Right atrium auricular region (tissue), 2 donors: Measurements from ENCODE around the gene BZW2. TPM values are rescaled to one million over a fixed set of nuclear protein-coding genes. Genes with fewer than 3 reads are reported as not detected.

Experiments used
- DNase-seq: peaks from one replicate; pipeline ENCODE4 v3.0.0-alpha.2; 2019; ENCODE audit warnings: low spot score
- H3K27ac ChIP-seq, 2 donors: fragments of 200-600 bp; sonication (generic); 1 replicate in 1 of 2; 2 replicates in 1 of 2; pipeline ENCODE4 v1.5.1; 2016 to 2019
- H3K27me3 ChIP-seq, 2 donors: fragments of 200-600 bp; sonication (generic); one replicate each; pipeline versions ENCODE4 v1.5.1 to v1.6.0; 2017 to 2019
- H3K36me3 ChIP-seq: fragments of 200-600 bp; sonication (generic); one replicate; pipeline ENCODE4 v1.5.1; 2016
- H3K4me1 ChIP-seq, 2 donors: fragments of 200-600 bp; sonication (generic); one replicate each; pipeline versions ENCODE4 v1.5.1 to v1.6.0; 2017 to 2019
- H3K4me3 ChIP-seq, 2 donors: fragments of 200-600 bp; sonication (generic); 1 replicate in 1 of 2; 2 replicates in 1 of 2; pipeline ENCODE4 v1.5.1; 2017 to 2019; ENCODE audit warnings: mild to moderate bottlenecking in 1 of 2, moderate library complexity in 1 of 2
- H3K9me3 ChIP-seq, 2 donors: fragments of 200-600 bp; sonication (generic); one replicate each; pipeline ENCODE4 v1.5.1; 2019
- total RNA-seq, 2 donors: library from RNA; depleted of rRNA; stranded (reverse); fragments of >200 nt; gene quantifications; one replicate each; pipeline ENCODE4 v1.1.0, GENCODE V29; 2016
- TF ChIP-seq, protein P1 (sequence below), 2 donors: fragments of 200-600 bp; sonication (generic); IDR thresholded peaks; one replicate each; pipeline ENCODE4 v1.5.1; 2019; ENCODE audit warnings: antibody characterized with exemption in 2 of 2

The BZW2 gene
- total RNA-seq, 2 donors from 2014 or later: 206 to 292 TPM

DNA sequence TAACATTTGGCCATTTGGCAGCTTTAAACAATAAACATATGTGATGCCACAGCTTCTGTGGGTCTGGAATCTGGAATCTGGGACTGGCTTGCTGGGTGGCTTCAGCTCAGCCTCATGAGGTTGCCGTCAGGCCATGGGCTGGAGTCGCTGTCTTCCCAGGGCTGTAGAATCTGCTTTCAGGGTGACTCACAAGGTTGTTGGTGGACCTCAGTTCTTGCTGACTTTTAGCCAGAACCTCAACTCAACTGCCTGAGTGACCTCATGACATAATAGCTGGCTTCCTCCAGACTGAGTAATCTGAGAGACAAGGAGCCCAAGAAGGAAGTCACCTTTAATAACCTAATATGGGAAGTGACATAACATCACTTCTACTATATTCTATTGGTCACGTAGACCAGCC lies 63.0 kb downstream of the BZW2 start:
- no peak for DNase-seq
- H3K9me3 ChIP-seq: no peaks in the 10 kb centered on the region
- H3K4me1 ChIP-seq: no peaks in the 10 kb centered on the region
- no peak overlapping the region for H3K4me3 ChIP-seq
- TF ChIP-seq, protein P1, sequence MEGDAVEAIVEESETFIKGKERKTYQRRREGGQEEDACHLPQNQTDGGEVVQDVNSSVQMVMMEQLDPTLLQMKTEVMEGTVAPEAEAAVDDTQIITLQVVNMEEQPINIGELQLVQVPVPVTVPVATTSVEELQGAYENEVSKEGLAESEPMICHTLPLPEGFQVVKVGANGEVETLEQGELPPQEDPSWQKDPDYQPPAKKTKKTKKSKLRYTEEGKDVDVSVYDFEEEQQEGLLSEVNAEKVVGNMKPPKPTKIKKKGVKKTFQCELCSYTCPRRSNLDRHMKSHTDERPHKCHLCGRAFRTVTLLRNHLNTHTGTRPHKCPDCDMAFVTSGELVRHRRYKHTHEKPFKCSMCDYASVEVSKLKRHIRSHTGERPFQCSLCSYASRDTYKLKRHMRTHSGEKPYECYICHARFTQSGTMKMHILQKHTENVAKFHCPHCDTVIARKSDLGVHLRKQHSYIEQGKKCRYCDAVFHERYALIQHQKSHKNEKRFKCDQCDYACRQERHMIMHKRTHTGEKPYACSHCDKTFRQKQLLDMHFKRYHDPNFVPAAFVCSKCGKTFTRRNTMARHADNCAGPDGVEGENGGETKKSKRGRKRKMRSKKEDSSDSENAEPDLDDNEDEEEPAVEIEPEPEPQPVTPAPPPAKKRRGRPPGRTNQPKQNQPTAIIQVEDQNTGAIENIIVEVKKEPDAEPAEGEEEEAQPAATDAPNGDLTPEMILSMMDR (IDR thresholded peaks at IDR 0.05): no peak
- H3K27ac ChIP-seq: no peak overlapping the region
- H3K36me3 ChIP-seq: peaks cover 38% of the 10 kb centered on the region
- H3K27me3 ChIP-seq: no peaks in the 10 kb centered on the region

DNA sequence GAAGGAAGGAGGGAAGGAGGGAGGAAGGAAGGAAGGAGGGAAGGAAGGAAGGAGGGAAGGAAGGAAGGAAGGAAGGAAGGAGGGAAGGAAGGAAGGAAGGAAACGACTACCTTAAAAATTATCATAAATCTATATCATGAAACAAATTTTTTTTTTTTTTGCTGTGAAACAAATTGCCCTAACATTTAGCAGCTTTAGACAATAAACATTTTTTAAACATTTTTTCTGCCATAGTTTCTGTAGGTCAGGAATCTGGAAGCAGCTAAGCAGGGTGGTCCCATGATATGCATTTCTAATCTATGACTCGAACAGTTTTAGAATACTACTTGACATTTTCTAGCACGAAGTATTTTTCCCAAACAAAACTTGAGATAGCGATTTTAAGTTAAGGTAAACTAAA lies 64.7 kb downstream of the BZW2 start:
- Histone ChIP-seq H3K4me3 (no peak overlapping the region), H3K27me3 (no peaks in the 10 kb centered on the region), H3K9me3 (no peaks in the 10 kb centered on the region), H3K27ac (no peak overlapping the region), H3K4me1 (no peaks in the 10 kb centered on the region), H3K36me3 (peaks cover 23% of the 10 kb centered on the region)
- TF ChIP-seq, protein P1 (IDR thresholded peaks at IDR 0.05): no peak
- no peak for DNase-seq

DNA sequence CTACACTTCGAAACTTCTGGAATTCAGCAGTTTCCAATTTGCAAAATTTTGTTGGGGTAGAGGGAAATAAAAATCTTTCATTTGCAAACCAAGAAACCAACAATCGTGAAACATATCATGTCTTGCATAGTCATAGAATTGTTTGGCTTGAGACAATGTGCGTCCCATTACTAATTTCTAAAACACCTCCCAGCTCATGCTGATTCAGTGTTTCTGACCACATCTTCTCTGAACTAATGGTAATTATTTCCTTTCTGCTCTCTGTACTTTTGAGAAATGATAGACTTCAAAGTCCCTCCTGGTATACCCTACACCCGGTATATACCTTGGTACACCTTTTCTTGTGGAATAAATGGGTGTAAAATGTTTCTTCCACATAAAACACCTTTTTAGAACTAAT lies 65.7 kb downstream of the BZW2 start:
- TF ChIP-seq, protein P1 (IDR thresholded peaks at IDR 0.05): no peak
- H3K4me3 ChIP-seq: no peak overlapping the region
- peaks cover 12% of the 10 kb centered on the region for H3K36me3 ChIP-seq
- no peak overlapping the region for H3K27ac ChIP-seq
- H3K4me1 ChIP-seq: no peaks in the 10 kb centered on the region
- H3K27me3 ChIP-seq: no peaks in the 10 kb centered on the region
- no peak for DNase-seq
- H3K9me3 ChIP-seq: no peaks in the 10 kb centered on the region

DNA sequence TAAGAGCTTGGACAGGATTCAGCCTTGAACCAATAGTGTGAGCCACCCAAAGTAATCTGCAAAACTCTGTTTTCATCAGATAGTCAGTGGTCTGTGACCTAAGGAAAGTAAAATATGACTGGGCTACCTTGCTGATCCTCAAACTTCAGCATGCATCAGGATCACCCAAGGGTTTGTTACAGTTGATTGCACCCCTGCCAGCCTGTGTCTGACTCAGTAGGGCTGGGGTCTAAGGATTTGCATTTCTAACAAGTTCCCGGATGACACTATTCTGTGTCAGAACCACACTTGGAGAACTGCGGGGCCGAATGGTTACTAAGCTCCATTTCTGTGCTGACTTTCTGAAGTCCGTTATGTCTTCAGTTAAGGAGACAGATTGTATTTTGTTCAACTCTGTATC lies 66.9 kb downstream of the BZW2 start:
- TF ChIP-seq, protein P1 (IDR thresholded peaks at IDR 0.05): no peak
- no peak for DNase-seq
- Histone ChIP-seq H3K27ac (no peak overlapping the region), H3K4me1 (no peaks in the 10 kb centered on the region), H3K9me3 (no peaks in the 10 kb centered on the region), H3K36me3 (peaks cover under 1% of the 10 kb centered on the region), H3K4me3 (no peak overlapping the region), H3K27me3 (no peaks in the 10 kb centered on the region)

DNA sequence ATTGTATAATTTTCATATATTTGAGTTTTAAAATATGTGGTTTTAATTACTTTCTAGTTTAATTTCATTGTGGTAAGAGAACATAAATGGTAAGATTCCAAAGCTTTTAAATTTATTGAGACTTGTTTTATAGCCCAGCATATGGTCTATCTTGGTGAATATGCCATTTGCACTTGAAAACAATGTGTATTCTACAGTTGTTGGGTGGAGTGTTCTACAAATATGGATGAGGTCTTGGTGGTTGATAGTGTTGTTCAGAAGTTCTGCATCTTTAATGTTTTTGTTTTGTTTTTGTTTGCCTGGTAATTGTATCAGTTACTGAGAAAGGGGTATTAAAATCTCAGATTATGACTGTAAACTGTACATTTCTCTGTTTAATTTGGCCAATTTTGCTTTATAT lies 69.9 kb downstream of the BZW2 start:
- H3K36me3 ChIP-seq: no peaks in the 10 kb centered on the region
- no peak for DNase-seq
- H3K4me1 ChIP-seq: no peaks in the 10 kb centered on the region
- H3K9me3 ChIP-seq: no peaks in the 10 kb centered on the region
- TF ChIP-seq, protein P1 (IDR thresholded peaks at IDR 0.05): no peak
- H3K4me3 ChIP-seq: no peak overlapping the region
- no peak overlapping the region for H3K27ac ChIP-seq
- H3K27me3 ChIP-seq: no peaks in the 10 kb centered on the region

DNA sequence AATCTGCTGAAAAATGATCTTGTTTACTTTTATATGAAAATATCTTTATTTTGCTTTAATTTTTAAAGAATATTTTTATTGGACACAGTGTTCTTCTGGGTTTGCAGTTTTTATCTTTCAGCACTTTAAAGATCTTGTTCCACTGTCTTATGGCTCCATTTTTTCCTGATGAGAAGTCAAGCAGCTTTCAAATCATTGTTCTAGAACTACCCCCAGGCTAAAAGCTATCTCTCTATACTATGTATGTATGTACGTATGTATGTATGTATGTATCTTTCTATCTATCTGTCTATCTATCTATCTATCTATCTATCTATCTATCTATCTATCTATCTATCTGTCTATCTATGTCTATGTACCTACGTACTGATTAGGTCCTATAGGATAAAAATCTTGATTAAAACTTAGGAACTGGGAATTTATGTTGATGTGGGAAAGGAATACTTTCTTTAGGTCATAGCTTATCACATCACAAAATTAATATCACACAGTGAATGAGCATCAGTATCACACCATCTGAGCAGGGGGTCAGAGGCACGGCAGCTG lies 72.2 kb downstream of the BZW2 start:
- DNase-seq: no peak
- H3K9me3 ChIP-seq: no peaks in the 10 kb centered on the region
- no peak overlapping the region for H3K27ac ChIP-seq
- TF ChIP-seq, protein P1 (IDR thresholded peaks at IDR 0.05): no peak
- no peaks in the 10 kb centered on the region for H3K27me3 ChIP-seq
- H3K4me1 ChIP-seq: no peaks in the 10 kb centered on the region
- H3K4me3 ChIP-seq: no peak overlapping the region
- H3K36me3 ChIP-seq: no peaks in the 10 kb centered on the region
